Measurements from ENCODE around the gene GCSH.
A peak's percentile ranks its signal among the peaks of the same experiment; 100 is the strongest.

The GCSH gene

GRCh38 chr16:81095953-81096714 lies at the start of gene GCSH:
Gene GCSH (minus strand): TSS chr16:81096395. CDS start chr16:81096278, 117 bp downstream.
- Histone ChIP-seq H3K9ac (peak within 1 kb of the TSS; percentile 77 to 90 (median 82)), H3K27me3 (no peaks in the 10 kb centered on the region), H3K4me3 (peak within 1 kb of the TSS; percentile 75 to 90 (median 86)), H3K27ac (peak within 1 kb of the TSS in 10 of 11 experiments; percentile 6 to 85 (median 80); a peak in 20 of 22 replicates), H3K4me2 (peak within 1 kb of the TSS; percentile 81 to 98 (median 93)), H3K36me3 (peaks cover 0 to 16% (median 5%) of the 10 kb centered on the region in 11 experiments; a peak in 7 of 22 replicates), H4K20me1 (peaks cover 0 to 9% (median 0%) of the 10 kb centered on the region in 11 experiments; a peak in 2 of 22 replicates), H3K9me3 (replicated peaks in 1 of 11) (no peaks in the 10 kb centered on the region), H3K4me1 (peaks cover 13 to 31% (median 24%) of the 10 kb centered on the region in 10 experiments; a peak in 19 of 20 replicates)
- no peak for TF ChIP-seq Cebpa-rat (IDR thresholded peaks at IDR 0.05)

DNA sequence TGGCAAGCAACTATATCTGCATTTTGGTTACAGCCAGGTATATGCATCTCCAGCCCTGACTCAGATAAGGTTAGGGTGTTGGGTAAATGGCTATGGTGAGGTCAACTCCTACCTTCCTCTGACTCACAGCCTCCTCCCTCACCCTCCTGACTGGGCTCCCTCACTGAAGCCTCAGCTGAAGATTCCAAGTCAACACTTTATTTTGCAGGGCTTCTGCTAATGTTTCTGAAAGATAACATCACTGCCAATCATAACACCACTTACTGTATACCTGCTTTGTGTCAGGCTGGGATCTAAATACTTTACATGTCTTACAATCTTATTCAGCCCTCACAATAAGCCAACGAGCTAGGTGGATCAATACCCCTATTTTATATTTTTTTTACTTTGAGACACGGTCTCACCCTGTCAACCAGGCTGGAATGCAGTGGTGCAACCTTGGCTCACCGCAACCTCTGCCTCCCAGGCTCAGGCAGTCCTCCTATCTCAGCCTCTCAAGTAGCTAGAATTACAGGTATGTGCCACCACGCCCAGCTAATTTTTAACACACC lies 47.8 kb upstream of the GCSH start:
- Histone ChIP-seq H3K36me3 (no peaks in the 10 kb centered on the region), H3K27me3 (no peaks in the 10 kb centered on the region), H3K4me1 (no peaks in the 10 kb centered on the region), H3K9me3 (replicated peaks in 1 of 11) (no peaks in the 10 kb centered on the region), H3K9ac (no peak overlapping the region), H3K4me3 (no peak overlapping the region), H3K4me2 (no peak overlapping the region), H4K20me1 (no peaks in the 10 kb centered on the region), H3K27ac (no peak overlapping the region)
- no peak for TF ChIP-seq Cebpa-rat (IDR thresholded peaks at IDR 0.05)

- Histone ChIP-seq H3K4me2 (no peak overlapping the region), H3K4me3 (no peak overlapping the region), H3K9ac (no peak overlapping the region), H3K36me3 (no peaks in the 10 kb centered on the region), H3K27ac (no peak overlapping the region), H4K20me1 (no peaks in the 10 kb centered on the region), H3K9me3 (replicated peaks in 1 of 11) (no peaks in the 10 kb centered on the region), H3K27me3 (no peaks in the 10 kb centered on the region), H3K4me1 (no peaks in the 10 kb centered on the region)
- TF ChIP-seq Cebpa-rat (IDR thresholded peaks at IDR 0.05) = no peak
Measured at GRCh38 chr16:81142864-81143263, 46.7 kb upstream of the GCSH start.

GRCh38 chr16:81140930-81141780 lies 45.0 kb upstream of the GCSH start:
- no peak for TF ChIP-seq Cebpa-rat (IDR thresholded peaks at IDR 0.05)
- no peaks in the 10 kb centered on the region for H3K36me3 ChIP-seq
- no peak overlapping the region for H3K9ac ChIP-seq
- no peaks in the 10 kb centered on the region for H3K9me3 ChIP-seq (replicated peaks in 1 of 11)
- no peak overlapping the region for H3K4me3 ChIP-seq
- no peak overlapping the region for H3K4me2 ChIP-seq
- no peaks in the 10 kb centered on the region for H3K4me1 ChIP-seq
- no peaks in the 10 kb centered on the region for H4K20me1 ChIP-seq
- no peaks in the 10 kb centered on the region for H3K27me3 ChIP-seq
- H3K27ac ChIP-seq = peak overlapping the region in 2 of 11 experiments; percentile 27 to 32; a peak in 2 of 22 replicates

DNA sequence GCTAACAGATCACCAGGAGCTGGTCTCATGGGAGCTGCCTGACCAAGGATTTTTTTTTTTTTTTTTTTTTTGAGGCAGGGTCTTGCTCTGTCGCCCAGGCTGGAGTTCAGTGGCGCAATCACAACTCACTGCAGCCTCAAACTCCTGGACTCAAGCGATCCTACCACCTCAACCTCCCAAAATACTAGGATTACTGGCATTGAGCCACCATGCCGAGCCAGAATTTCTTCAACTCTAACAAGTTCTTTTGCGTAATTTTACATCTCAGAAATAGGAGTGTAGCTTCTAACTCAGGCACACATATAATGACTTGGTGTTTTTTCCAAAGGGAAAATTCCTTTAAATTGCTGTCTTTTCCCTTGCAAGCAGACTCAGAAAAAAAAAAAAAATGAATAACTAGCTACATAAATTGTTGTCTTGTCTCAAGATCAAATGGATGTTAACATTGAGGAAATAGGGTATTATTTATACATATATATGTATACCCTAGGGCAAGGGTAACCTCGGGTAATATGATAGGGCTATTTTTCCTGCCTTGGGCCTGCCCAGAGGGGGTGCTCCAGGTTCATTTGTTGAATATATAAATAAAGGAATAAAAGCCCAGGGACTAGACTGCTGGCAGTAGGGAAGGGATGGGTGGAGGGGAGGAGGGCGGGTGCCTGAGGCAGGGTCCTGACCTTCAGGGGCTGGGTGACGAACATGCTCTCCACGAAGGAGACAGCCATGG lies 42.8 kb upstream of the GCSH start:
- Histone ChIP-seq H4K20me1 (no peaks in the 10 kb centered on the region), H3K4me2 (no peak overlapping the region), H3K4me3 (no peak overlapping the region), H3K27ac (no peak overlapping the region), H3K36me3 (no peaks in the 10 kb centered on the region), H3K27me3 (no peaks in the 10 kb centered on the region), H3K4me1 (no peaks in the 10 kb centered on the region), H3K9me3 (replicated peaks in 1 of 11) (no peaks in the 10 kb centered on the region), H3K9ac (no peak overlapping the region)
- TF ChIP-seq Cebpa-rat (IDR thresholded peaks at IDR 0.05) = no peak

DNA sequence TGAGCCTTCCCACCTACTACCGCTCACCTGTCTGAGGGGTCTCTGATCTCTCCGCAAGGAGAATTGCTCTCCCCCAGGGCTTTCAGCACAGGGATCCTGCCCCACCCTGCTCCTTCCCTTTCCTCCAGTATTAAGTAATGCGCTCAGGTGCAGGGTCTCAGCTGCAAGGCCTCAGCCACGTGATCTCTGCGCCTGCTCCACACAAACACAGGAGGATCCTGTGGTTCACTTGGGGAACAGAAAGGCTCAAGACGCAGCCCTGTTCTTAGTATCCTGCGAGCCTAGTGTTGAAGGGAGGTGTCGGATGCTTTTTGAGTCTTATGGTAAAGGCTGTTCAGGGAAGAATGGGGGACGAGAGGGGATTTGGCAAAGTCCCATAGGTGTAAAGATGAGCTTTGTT lies 41.6 kb upstream of the GCSH start:
- H4K20me1 ChIP-seq = no peaks in the 10 kb centered on the region
- no peak overlapping the region for H3K9ac ChIP-seq
- H3K36me3 ChIP-seq = no peaks in the 10 kb centered on the region
- no peaks in the 10 kb centered on the region for H3K4me1 ChIP-seq
- H3K4me2 ChIP-seq = no peak overlapping the region
- no peaks in the 10 kb centered on the region for H3K9me3 ChIP-seq (replicated peaks in 1 of 11)
- H3K4me3 ChIP-seq = no peak overlapping the region
- no peak overlapping the region for H3K27ac ChIP-seq
- no peaks in the 10 kb centered on the region for H3K27me3 ChIP-seq
- TF ChIP-seq Cebpa-rat (IDR thresholded peaks at IDR 0.05) = no peak

DNA sequence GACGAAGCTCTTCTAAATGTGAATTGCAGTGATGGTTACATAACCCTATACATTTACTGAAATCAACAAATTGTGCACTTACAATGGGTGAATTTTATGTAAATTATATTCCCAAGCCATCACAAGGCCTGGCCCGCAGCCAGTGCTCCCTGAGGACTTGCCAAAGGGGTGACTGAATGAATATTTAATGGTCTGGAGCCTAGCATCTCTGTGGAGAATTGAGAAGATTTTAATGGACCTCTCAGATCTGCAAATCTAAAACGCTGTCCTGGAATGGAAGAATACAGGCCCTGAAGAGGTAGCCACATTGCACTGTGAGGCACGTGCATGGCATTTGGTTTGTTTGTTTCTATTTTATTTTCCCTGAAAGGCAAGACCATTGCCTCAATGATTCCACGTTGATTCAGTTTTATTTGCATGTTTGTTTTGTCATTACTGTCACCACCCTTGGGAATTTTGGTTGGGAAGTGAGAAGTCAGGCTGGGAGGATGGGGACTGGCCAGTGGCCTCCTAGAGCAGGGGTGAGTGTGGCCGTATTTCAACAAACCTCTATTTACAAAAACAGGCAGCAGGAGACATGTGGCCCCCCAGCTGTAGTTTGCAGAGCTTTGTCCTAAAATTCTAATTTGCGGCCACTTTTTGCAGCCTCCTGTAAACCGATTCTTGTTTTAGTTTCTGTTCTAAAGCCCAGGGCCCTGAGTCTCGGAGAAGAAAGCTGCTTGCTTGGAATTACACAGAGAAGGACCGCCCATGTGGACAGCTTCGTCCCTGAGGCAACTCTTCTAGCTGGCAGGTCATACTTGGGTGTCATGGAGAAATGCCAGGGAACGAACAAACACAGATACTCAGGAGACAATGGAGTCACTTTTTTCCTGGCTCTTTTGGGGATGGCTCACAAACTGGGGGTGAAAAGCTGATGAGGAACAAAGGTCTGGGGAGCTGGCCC lies 40.5 kb upstream of the GCSH start:
- Histone ChIP-seq H3K9ac (no peak overlapping the region), H4K20me1 (no peaks in the 10 kb centered on the region), H3K4me3 (no peak overlapping the region), H3K27me3 (no peaks in the 10 kb centered on the region), H3K36me3 (no peaks in the 10 kb centered on the region), H3K4me2 (no peak overlapping the region), H3K9me3 (replicated peaks in 1 of 11) (no peaks in the 10 kb centered on the region), H3K27ac (no peak overlapping the region), H3K4me1 (no peaks in the 10 kb centered on the region)
- no peak for TF ChIP-seq Cebpa-rat (IDR thresholded peaks at IDR 0.05)

GRCh38 chr16:81130126-81130525 lies 33.9 kb upstream of the GCSH start:
- Histone ChIP-seq H3K27me3 (no peaks in the 10 kb centered on the region), H3K4me2 (no peak overlapping the region), H3K4me1 (peaks cover 0 to 10% (median 7%) of the 10 kb centered on the region in 10 experiments; a peak in 12 of 20 replicates), H4K20me1 (no peaks in the 10 kb centered on the region), H3K9ac (no peak overlapping the region), H3K9me3 (replicated peaks in 1 of 11) (0 out of 22 replicates have a peak, but pooled peaks cover 0 to 5% (median 0%) of the 10 kb centered on the region in 11 experiments), H3K27ac (no peak overlapping the region), H3K36me3 (no peaks in the 10 kb centered on the region), H3K4me3 (no peak overlapping the region)
- no peak for TF ChIP-seq Cebpa-rat (IDR thresholded peaks at IDR 0.05)

Measured in BLaER1 treated with 17β-estradiol and CSF1 and Interleukin-3, amounts not matched to agents 10 nM and 100 nM (cell line).